ENCODE data around the gene HPGDS.
"Not testable (repeated sequence)": the region's sequence is repeated elsewhere in the genome, so short reads cannot be mapped to it uniquely, and the experiment has no call there.

HPGDS gene

DNA sequence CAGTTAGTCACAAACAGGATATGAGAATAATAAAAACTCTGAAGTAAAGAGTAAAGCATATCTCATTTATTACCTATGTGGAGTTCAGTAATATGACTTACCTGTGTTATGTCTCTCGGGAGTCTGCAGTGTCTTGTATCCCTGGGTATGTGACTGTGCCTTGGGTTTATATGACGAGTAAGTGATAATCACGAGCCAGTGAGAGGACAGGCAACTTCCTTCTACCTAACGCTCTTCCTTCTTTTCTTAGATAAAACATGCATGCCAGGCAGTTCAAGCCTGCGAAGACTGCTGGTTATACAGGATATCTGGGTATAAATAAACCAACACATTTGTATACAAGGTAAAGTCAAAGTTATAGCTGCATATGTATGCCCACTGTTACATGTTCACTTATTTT lies at the start of gene HPGDS:
TSS of gene HPGDS (minus strand) at position 143 of the 400 bp plus-strand sequence. CDS start 8,207 bp downstream, outside the sequence.
- DNase-seq (ENCODE audit: low read depth): no peak

DNA sequence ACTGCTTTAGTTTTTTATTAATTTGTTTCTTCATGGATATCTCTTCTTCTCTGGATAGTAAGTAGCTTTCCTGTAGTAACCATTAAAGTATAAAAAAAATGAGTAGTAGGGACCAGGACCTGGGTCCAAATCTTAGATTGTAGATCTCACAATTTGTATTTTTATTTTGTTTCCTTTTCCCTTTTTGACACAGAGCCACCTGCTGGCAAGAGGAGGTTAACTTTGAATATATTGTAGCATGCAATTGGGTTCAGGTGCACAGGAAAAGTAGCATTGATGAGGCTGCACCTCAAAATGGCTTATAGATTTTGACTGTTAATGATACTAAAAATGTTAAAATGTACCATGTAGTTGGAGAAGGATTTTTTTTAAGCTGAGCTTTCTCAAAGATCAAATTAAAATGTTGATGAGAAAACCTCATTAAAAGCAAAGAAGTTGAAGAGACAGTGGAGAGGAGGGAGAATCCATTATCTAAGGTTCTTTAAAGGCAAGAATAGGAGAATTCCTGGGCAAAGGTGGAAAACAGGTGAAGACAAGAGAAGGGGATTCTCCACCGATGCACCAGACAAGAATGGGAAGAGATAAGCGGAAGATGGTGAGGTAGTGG lies 48.3 kb upstream of the HPGDS start:
- DNase-seq (ENCODE audit: low read depth): no peak

DNA sequence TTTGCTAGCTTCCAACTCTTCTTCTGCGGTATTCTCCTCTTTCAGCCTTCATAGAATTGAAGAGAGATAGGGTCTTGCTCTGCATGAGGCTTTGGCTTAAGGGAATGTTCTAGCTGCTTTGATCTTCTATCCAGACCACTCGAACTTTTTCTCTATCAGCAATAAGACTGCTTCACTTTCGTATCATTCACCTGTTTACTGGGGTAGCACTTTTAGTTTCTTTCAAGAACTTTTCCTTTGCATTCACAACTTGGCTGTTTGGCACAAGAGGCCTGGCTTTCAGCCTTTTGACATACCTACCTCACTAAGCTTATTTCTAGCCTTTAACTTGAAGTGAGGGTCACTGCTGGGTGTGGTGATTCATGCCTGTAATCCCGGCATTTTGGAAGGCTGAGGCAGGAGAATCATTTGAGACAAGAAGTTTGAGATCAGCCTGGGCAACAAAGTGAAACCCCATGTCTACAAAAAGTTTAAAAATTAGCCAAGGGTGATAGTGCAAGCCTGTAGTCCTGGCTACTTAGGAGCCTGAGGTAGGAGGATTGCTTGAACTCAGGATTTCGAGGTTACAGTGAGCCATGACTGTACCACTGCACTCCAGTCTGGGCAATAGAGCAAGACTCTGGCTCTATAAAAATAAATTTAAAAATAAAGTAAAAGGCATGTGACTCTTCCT lies 47.1 kb upstream of the HPGDS start:
- DNase-seq (ENCODE audit: low read depth): no peak

DNA sequence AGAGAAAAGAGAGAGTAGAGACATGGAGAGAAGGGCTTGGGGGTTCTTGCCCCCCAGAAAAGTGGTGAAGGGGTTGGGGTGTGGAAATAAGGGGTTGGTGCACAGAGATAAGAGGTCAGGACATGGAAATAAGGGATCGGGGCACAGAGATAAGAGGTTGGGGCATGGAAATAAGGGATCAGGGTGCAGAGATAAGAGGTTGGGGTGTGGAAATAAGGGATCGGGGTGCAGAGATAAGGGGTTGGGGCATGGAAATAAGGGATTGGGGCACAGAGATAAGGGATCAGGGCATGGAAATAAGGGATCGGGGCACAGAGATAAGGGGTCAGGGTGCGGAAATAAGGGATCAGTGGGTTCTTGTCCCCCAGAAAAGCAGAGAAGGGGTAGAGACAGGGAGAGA lies 45.3 kb upstream of the HPGDS start:
- not testable (repeated sequence) for DNase-seq (ENCODE audit: low read depth)

DNA sequence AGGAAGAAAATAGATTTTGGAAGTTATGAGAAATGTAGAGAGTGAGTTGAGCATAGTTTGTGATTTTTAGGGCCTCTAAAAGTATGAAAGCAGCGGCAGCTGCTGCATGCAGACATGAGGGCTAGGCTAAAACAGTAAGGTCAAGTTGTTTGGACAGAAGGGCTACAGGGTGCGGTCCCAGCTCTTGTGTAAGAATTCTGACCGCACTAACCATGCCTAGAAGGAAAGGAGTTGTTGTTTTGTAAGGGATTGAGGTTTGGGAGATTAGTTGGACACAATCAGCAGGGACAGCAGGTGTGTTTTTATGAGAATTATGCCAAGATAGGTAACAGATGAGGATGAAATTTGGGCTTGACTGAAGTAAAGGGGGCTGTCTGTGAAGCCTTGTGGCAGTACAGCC lies 42.8 kb upstream of the HPGDS start:
- not testable (repeated sequence) for DNase-seq (ENCODE audit: low read depth)

DNA sequence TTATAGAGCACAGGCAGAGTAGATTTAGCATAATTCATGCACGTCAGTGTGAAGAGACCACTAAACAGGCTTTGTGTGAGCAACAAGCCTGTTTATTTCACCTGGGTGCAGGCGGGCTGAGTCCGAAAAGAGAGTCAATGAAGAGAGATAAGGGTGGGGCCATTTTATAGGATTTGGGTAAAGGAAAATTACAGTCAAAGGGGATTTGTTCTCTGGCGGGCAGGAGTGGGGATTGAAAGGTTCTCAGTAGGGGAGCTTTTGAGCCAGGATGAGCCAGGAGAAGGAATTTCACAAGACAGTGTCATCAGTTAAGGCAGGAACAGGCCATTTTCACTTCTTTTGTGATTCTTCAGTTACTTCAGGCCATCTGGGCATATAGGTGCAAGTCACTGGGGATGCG lies 40.3 kb upstream of the HPGDS start:
- not testable (repeated sequence) for DNase-seq (ENCODE audit: low read depth)

DNA sequence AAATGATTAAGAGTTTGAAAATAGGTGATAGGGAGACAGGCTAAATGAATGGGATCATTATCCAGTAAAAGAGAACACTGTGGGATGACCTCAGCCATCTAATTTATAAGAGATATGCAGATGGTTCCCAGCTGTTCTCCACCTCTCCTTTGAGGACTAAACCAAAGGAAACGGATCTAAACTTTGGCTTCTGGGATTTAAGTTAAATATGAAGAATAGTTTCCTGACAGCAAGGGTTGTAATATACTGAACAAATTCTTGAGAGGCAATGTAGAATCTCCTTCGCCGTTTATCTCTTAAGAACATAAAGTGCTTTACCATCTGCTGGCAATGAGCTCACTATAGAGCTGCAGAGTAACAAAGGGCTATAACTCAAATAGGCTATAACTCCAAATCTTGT lies 35.4 kb upstream of the HPGDS start:
- DNase-seq (ENCODE audit: low read depth): no peak

DNA sequence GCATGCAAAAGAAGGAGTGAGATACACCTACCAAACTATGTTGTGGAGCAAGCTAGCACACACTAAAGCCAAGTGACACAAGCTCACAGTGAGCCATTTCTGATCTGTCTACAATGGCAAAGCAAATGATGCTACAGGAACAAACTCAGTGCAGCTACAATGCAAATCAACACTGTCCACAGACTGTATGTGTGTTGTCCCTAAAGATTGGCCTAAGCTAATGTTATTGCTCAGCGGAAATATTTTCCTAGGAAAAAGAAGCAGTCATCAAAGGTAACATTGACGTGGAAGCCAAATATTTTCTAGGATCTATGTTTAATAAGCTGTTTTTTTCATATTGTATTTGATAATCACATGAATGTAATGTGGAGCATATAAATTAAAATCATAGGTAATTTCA lies 34.7 kb upstream of the HPGDS start:
- no peak for DNase-seq (ENCODE audit: low read depth)

DNA sequence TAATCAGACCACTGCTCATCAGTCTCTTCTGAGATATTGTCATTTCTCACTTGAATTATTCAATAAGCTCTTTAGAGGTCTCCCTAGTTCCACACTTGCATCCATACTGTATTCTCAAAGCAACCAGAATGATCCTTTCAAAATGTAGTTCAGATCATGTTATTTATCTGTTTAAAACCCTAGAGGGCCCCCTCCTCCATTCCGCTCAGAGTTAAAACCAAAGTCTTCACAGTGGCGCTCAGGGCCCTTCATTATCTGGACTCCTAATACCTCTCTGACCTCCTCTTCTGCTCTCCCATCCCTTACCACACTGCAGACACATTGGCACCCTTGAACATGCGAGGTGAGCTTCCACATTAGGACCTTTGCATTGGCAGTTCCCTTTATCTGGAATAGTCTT lies 32.7 kb upstream of the HPGDS start:
- no peak for DNase-seq (ENCODE audit: low read depth)

DNA sequence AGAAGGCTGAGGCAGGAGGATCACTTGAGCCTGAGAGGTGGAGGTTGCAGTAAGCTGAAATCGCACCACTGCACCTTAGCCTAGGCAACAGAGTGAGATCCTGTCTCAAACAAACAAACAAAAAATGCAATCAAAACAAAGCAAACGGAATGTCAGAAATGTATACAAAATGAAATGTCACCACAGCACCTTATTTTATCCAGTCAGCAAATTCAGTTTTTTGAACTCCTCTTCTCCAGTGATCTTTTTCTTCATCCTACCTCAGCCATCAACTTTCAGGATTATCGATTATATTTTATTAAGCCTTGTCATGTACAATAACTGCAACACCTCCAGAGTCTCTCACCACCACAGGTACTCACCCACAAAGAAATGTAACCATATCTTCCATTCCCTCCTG lies 31.1 kb upstream of the HPGDS start:
- no peak for DNase-seq (ENCODE audit: low read depth)

DNA sequence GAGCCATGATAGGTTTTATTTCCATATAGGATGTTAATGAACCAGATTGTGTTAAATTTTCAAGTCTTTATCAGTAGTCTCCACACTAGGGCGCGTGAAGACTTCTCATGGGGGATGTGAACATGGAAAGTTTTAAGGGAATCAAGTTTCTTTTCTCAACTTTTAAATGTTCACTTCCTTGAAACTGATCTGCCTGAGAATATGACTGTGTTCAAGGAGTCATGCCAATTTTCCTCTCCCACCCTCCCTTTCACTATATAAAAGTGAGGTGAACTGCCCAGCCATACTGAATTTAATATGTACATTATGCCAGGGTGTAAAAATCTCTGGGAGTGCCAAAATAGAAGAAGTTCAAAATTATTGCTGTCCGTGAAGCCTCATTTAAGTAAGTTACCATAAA lies 30.4 kb upstream of the HPGDS start:
- DNase-seq (ENCODE audit: low read depth): no peak

DNA sequence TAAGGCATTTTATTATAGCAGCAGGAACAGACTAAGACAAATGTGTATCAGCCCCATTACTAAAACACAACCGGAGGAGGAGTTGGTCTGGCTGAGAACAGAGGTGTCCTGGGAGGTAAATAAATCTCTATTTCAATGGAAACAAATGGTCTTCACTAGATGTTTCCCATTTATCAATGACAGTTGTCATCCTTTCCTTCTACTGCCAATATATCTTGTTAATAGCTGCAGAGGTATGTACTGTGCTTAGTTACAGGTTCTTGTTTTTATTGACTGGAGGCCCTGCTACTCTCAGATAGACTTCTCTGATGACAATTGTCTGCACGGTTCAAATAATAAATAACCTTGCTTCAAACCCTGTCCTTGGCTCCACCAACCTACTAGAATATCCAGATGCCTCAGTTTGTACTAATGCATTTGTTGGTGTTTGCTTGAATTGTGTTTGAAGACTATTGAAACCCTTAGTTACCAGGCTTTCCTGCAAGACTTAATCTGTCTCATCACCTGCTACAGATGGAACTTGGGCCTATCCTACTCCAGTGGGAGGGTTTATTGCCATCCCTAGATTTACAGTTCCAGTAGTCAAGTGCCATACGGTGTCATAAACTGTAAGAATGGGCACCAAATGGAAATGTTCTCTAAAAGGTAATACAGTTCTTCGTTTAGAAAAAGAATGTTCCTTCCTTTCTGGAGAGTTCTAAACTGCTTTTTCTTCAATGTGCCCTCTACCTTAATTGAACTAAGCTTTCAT lies 29.8 kb upstream of the HPGDS start:
- no peak for DNase-seq (ENCODE audit: low read depth)

DNA sequence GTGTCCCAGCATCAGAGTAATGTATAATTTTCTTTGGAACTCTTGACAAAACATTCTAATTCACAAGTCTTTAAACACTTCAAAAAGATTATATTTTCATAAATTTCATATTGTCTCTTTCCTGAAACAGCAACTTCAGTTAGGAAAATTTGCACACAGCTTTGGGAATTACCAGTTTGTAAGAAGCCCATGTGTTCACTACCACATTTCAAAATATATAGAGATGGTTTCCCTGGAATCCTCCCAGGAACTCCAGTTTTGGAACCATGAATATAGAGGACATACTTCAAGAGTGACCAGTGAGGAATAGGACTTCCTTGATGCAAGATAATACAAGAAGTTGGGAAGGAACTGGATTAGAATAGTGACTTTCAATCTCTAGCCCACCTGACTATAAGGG lies 28.7 kb upstream of the HPGDS start:
- DNase-seq (ENCODE audit: low read depth): no peak

DNA sequence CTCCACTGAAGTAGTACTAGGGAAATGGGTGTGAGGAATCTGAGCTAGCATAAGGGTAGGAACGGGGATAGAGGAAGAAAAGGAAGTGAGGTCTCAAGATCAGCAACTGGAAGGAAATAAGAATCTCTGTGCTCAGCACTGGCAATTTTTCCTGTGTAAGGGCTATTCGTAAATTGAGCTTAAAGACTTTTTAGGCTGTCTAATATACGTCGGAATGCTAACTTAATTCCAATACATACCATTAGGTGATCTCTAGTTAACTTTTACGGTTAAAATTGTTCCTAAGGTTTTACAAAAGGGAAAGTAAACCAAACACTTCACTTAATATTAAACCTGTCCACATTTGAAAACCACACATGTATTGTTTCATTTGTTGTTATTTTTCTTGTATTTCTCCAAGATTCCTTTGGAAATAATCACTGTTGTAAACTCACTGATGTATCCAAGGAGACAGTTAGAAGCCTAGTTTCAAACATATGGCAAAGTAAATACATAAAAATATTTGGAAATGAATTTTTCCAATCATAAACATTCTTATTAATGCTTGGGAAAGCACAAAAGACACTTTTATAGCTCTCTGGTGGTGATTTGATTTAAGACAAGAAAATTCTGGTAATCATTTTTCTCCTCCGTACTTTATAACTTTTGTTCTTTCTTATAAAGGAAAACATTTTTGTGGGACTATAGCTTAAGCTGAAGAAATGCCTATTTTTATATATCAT lies 28.1 kb upstream of the HPGDS start:
- DNase-seq (ENCODE audit: low read depth): no peak

DNA sequence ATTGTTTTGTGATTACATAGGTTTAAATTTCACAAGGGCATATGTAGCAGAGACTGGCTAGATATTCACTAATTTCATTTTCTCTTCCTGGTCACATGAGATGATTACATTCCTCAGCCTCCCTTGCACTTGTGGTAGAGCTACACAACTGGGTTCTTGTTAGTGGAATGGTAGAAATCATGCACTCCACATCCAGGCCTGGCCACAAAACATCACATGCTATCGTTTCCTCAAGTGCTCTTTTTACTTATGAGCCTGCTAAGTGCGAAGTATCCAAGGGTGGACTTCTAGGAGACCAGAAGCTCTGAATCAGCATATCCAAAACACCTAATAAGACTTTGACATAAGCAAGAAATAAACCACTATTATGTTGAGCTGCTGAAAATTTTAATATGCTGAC lies 26.4 kb upstream of the HPGDS start:
- no peak for DNase-seq (ENCODE audit: low read depth)

DNA sequence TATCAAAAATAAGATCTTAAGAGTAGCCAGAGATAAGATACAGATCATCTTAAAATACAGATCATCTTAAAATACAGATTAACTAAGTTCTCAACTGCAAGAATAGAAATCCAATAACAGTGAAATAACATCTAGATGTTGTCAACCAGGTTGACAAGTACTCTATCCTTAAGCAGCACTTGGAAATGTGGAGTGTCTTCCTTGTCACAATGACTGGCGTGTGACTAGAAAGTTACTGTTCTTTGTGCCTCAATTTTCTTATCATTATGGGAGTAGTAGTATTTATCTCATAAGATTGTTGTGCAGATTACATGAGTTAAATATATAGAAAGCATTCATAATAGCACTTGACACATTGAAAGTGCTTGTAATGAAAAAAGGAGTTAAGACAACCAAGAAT lies 25.8 kb upstream of the HPGDS start:
- DNase-seq (ENCODE audit: low read depth): no peak

DNA sequence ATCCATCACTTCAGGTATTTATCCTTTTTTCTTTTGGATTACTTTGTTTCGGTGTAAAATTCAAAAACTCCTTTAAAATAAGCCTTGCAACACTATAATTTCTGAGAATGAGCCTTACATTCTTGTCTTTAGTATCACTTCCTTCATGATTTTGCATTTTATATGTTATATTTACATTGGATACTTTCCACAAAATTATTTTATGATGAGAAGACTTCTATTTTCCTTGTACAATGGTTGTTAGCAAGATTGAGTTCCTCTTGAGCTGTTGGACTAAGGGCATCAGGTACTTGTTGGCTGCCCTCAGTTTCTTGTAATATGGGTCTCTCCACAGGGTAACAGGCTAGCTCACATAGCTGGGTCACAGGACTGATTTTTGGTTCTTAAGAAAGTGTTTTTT lies 22.7 kb upstream of the HPGDS start:
- no peak for DNase-seq (ENCODE audit: low read depth)

DNA sequence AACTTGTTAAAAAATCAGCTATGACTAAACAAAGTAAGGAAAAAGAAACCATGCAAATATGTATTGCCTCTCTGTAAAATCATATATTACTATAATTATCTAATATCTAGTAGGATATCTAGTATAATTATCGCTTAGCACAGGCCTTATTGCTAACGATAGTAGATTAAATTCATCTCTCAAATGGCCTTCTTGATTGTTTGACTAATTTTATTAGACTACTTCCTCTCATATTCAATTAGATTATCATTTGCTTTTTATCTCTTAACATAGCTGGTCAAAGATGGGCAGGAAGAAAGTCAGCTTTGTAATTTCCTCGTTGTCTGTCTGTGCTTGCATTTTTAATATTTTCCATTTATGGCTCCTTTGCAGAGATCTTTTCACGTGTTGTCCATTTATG lies 21.9 kb upstream of the HPGDS start:
- DNase-seq (ENCODE audit: low read depth): no peak

DNA sequence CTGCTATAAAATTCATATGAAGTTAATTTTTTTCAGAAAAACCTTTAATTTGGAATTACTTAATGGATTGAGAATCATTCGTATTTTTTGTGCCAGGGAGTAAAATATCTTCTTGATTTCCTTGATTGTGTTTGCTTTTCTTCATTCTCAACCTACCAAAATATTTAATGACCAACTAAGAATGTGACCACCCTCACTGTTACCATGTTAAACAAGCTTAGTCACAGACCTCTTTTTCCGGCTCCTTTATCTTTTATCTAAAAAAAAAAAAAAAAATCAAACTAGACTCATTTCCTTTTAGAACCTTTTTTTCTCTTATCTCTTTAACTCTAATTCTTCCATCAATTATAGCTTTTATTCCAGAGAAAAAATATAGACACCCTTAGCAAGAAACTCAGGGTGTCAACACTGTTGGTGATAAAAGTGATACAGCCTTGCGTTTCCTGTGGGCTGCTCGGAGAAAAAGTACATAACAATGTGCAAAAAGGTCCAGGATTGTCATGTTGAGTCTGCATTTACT lies 20.6 kb upstream of the HPGDS start:
- no peak for DNase-seq (ENCODE audit: low read depth)

DNA sequence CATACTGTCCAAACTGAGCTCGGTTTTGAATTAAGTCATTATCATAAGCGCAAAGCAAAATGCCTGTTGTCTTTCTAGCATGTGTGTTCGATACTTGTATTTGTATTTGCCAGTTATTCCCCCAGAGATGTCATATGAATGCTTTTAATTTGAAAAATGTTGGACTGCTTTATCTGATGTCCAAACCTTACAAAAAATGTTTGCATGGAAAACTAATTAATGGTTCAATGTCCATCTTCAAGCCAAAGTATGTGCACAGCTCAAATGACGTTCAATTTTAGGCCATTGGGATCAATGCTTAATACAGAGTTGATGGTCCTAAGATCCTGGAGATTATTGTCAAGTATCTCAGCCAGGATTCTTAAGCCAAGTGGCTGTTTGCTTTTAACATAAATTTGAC lies 17.2 kb upstream of the HPGDS start:
- no peak for DNase-seq (ENCODE audit: low read depth)

DNA sequence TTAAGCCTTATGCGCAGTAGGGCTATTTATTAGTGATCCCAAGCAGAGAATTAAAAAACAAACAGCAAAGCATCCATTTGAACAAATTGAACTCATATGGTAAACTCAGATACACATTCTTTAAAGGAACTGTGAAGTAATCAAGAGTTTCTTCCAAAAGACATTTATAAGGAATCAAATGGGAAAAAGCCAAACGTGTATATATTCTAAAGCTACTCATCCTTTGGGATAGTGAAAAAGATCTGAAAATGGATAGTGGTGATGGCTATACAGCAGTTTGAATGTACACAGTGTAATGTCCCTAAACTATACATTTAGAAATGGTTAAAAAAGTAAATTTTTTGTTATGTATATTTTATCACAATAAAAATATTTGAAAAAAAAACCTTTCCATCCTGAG lies 16.6 kb upstream of the HPGDS start:
- DNase-seq (ENCODE audit: low read depth): no peak

DNA sequence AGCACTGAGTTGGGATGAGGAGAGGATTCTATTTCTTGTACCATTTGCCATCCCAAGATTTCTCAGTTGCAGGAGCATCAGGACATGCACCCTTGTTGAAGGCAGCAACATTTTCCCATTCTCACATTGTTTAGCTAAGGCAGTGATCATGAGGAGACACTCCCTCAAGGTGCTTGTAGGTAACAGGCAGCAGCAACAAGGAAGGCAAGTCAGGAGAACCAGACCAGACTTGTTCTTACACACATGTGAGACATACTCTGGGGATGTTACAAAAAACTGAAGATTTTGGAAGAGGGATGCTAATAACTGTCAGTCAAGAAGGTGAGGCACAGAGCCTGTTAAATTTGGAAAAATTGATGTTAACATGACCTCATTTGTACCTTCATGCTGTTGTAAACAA lies 15.5 kb upstream of the HPGDS start:
- DNase-seq (ENCODE audit: low read depth): no peak

DNA sequence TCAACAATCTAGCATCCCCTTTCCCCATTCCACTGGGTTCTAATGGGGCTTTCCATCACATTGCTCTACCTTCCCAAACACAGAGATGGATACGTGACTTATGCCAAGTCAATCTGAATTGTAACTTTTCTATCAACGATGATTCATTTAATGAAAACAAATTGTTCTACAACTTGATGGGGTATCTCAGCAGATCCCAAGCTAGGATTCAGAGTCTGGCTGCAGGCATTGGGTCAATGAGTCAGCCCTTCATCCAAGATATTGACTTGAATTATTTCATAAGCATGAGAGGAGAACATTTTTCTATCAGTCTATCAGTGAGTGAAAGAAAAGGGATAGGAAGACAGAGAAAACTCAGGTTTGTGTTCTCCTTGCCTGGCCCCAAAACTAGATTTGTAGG lies 15.0 kb upstream of the HPGDS start:
- no peak for DNase-seq (ENCODE audit: low read depth)

Data from stimulated activated CD4-positive, alpha-beta T cell treated with anti-CD3 and anti-CD28 coated beads, Interleukin-2, amount 100 ng/mL, for 4 hours (primary cell).